IMR-90 (cell line): Measurements from ENCODE around the gene SLC25A33. TPM values are rescaled to one million over a fixed set of nuclear protein-coding genes. Genes with fewer than 3 reads are reported as not detected.

Experiments used
- ATAC-seq: fragments of 200-7000 bp; cut with Tn5 transposase; 2 replicates; pipeline ENCODE4 v1.9.1; 2020; ENCODE audit warnings: low read depth, mild to moderate bottlenecking, moderate library complexity
- BruUV-seq: library from RNA; stranded (reverse); fragments of 400-500 nt; replicated peaks from 2 replicates; lab custom pipeline; 2021; lab: Mats Ljungman, UMichigan
- CTCF ChIA-PET: fragments of 300-600 bp; formaldehyde crosslinking; extraction: SDS; loops from one replicate; lab custom pipeline; 2021; ENCODE audit warnings: antibody characterized with exemption; lab: Yijun Ruan, JAX
- POLR2A ChIA-PET: fragments of 300-600 bp; sonication (Branson Sonifier 250); formaldehyde crosslinking; loops from one replicate; lab custom pipeline; 2022; ENCODE audit warnings: antibody characterized with exemption; ENCODE audit not compliant: unreplicated experiment; lab: Charles Lee
- DNase-seq: peaks from one replicate; pipeline ENCODE4 v3.0.0; 2013
- H2AFZ ChIP-seq: replicated peaks from 2 replicates; pipeline ENCODE3; 2013; ENCODE audit warnings: low read length, mild to moderate bottlenecking; ENCODE audit not compliant: poor library complexity
- H2AK5ac ChIP-seq: 2 replicates; pipeline ENCODE4 v1.6.1; 2013; ENCODE audit warnings: low read depth, low read length, inconsistent platforms
- H2AK9ac ChIP-seq: replicated peaks from 2 replicates; pipeline ENCODE3; 2013; ENCODE audit warnings: mild to moderate bottlenecking, low read depth, low read length, moderate library complexity; ENCODE audit not compliant: poor library complexity
- H2BK120ac ChIP-seq: 2 replicates; pipeline ENCODE4 v1.6.1; 2013; ENCODE audit warnings: low read depth, low read length, inconsistent platforms
- H2BK15ac ChIP-seq: 3 replicates; pipeline ENCODE4 v1.6.1; 2013; ENCODE audit warnings: low read depth, low read length, inconsistent platforms
- H2BK20ac ChIP-seq: 2 replicates; pipeline ENCODE4 v1.6.1; 2013; ENCODE audit warnings: low read depth, mild to moderate bottlenecking, inconsistent platforms, low read length, moderate library complexity
- H2BK5ac ChIP-seq: 2 replicates; pipeline ENCODE4 v1.6.1; 2013; ENCODE audit warnings: mild to moderate bottlenecking, low read depth, low read length, inconsistent platforms; ENCODE audit not compliant: poor library complexity, severe bottlenecking
- H3K14ac ChIP-seq: replicated peaks from 2 replicates; pipeline ENCODE4 v1.6.1; 2013; ENCODE audit warnings: low read depth, low read length, inconsistent platforms
- H3K18ac ChIP-seq: 2 replicates; pipeline ENCODE4 v1.6.1; 2013; ENCODE audit warnings: low read depth, low read length, control low read depth
- H3K23ac ChIP-seq: 2 replicates; pipeline ENCODE4 v1.6.1; 2013; ENCODE audit warnings: low read depth, low read length, inconsistent platforms
- H3K27ac ChIP-seq: 2 replicates; pipeline ENCODE4 v1.5.1; 2013; ENCODE audit warnings: mild to moderate bottlenecking, control low read depth, low read length; ENCODE audit not compliant: insufficient read depth
- H3K27me3 ChIP-seq: 2 replicates; pipeline ENCODE4 v1.6.1; 2013; ENCODE audit warnings: low read length; ENCODE audit not compliant: control insufficient read depth, insufficient read depth
- H3K36me3 ChIP-seq: 2 replicates; pipeline ENCODE4 v1.6.1; 2013; ENCODE audit warnings: low read length, mixed read lengths; ENCODE audit not compliant: control insufficient read depth, insufficient read depth
- H3K4ac ChIP-seq: 2 replicates; pipeline ENCODE4 v1.6.1; 2013; ENCODE audit warnings: low read depth, low read length, inconsistent platforms
- H3K4me1 ChIP-seq: 2 replicates; pipeline ENCODE4 v1.6.1; 2013; ENCODE audit warnings: low read length, mixed read lengths; ENCODE audit not compliant: control insufficient read depth, insufficient read depth
- H3K4me2 ChIP-seq: 2 replicates; pipeline ENCODE4 v1.6.1; 2013; ENCODE audit warnings: low read depth, mild to moderate bottlenecking, control low read depth, low read length, moderate library complexity
- H3K4me3 ChIP-seq: 2 replicates; pipeline ENCODE4 v1.5.1; 2013; ENCODE audit warnings: low read depth, mild to moderate bottlenecking, control low read depth, low read length, moderate library complexity; ENCODE audit not compliant: insufficient read depth
- H3K56ac ChIP-seq: 2 replicates; pipeline ENCODE4 v1.6.1; 2013; ENCODE audit warnings: low read length, inconsistent platforms; ENCODE audit not compliant: insufficient read depth; ENCODE audit errors: extremely low read depth
- H3K79me1 ChIP-seq, 2 experiments: 2 replicates each; pipeline ENCODE4 v1.6.1; 2013; ENCODE audit warnings: low read length in 2 of 2, inconsistent platforms in 1 of 2, low read depth in 1 of 2
- H3K9ac ChIP-seq: 2 replicates; pipeline ENCODE4 v1.6.1; 2013; ENCODE audit warnings: low read depth, low read length, control low read depth
- H3K9me1 ChIP-seq: 2 replicates; pipeline ENCODE4 v1.6.1; 2013; ENCODE audit warnings: low read length, inconsistent platforms; ENCODE audit not compliant: insufficient read depth
- H3K9me3 ChIP-seq: 2 replicates; pipeline ENCODE4 v1.6.1; 2013; ENCODE audit warnings: low read length; ENCODE audit not compliant: control insufficient read depth, insufficient read depth
- H4K20me1 ChIP-seq: 2 replicates; pipeline ENCODE4 v1.6.1; 2013; ENCODE audit warnings: low read length, inconsistent platforms; ENCODE audit not compliant: insufficient read depth
- H4K5ac ChIP-seq: 2 replicates; pipeline ENCODE4 v1.6.1; 2013; ENCODE audit warnings: mild to moderate bottlenecking, low read depth, low read length, control low read depth
- H4K8ac ChIP-seq, 2 experiments: 2 replicates each; pipeline ENCODE4 v1.6.1; 2013; ENCODE audit warnings: low read depth in 2 of 2, low read length in 2 of 2, control low read depth in 1 of 2, inconsistent platforms in 1 of 2
- H4K91ac ChIP-seq: 2 replicates; pipeline ENCODE4 v1.6.1; 2013; ENCODE audit warnings: low read depth, low read length, inconsistent platforms; ENCODE audit not compliant: insufficient read depth
- ELK1 ChIP-seq: fragments of 150-350 bp; IDR thresholded peaks from 2 replicates; pipeline ENCODE4 v1.6.1; 2016; ENCODE audit warnings: low read depth, mild to moderate bottlenecking, low read length, moderate library complexity, borderline replicate concordance
- MAZ ChIP-seq: IDR thresholded peaks from 2 replicates; pipeline ENCODE4 v1.6.1; 2012; ENCODE audit warnings: low read depth, mild to moderate bottlenecking, low read length, improper control_type of control experiment, moderate library complexity, borderline replicate concordance
- RFX5 ChIP-seq: IDR thresholded peaks from 2 replicates; pipeline ENCODE4 v1.8.0; 2012; ENCODE audit warnings: low read depth, mild to moderate bottlenecking, low read length, moderate library complexity
- USF2 ChIP-seq: fragments of 150-350 bp; IDR thresholded peaks from 2 replicates; pipeline ENCODE4 v1.6.1; 2017; ENCODE audit warnings: mild to moderate bottlenecking, antibody characterized with exemption, low read length, low read depth
- WGBS, 2 experiments: methylation state at CpG; one replicate each; pipeline versions ENCODE4 v1.1.5 to v1.1.7; 2013; ENCODE audit warnings: missing lambda C conversion rate in 2 of 2; ENCODE audit not compliant: insufficient read length in 1 of 2; ENCODE audit errors: extremely low coverage in 2 of 2; 5-methylcytosine and 5-hydroxymethylcytosine counted together
- dilution Hi-C: fragments of 300-500 bp; cut with HindIII; formaldehyde crosslinking; loops from one replicate; pipeline ENCODE4 v1.14.3; 2018; ENCODE audit warnings: low sequenced_read_pairs; ENCODE audit not compliant: unreplicated experiment
- in situ Hi-C: fragments of 300-500 bp; cut with MboI; formaldehyde crosslinking; loops from 3 replicates; pipeline ENCODE4 v1.14.3; 2019; ENCODE audit warnings: low sequenced_read_pairs, inconsistent platforms, mixed read lengths
- intact Hi-C: fragments of 100-400 bp; cut with micrococcal nuclease; formaldehyde crosslinking; loops from 2 replicates; pipeline ENCODE4 v1.10.0; 2022
- polyA plus RNA-seq, 3 experiments: library from polyadenylated mRNA; depleted of rRNA; stranded (reverse); fragments of >200 nt; gene quantifications; 2 replicates each; pipeline ENCODE4 v1.2.3, GENCODE V29; 2012; ENCODE audit warnings: low replicate concordance in 1 of 3
- total RNA-seq: library from RNA; depleted of rRNA; stranded (reverse); fragments of >200 nt; gene quantifications from 2 replicates; pipeline ENCODE4 v1.2.3, GENCODE V29; 2012

SLC25A33 gene
- total and polyA plus RNA-seq, 2 of the 4 experiments (the other 2 are of a cell fraction), result 2.5 to 3.0 TPM

- in situ Hi-C loops, result no loop called here
- H3K9me3 ChIP-seq, result no peaks in the 10 kb centered on the region
These were observed 68.1 kb downstream of the SLC25A33 start for GRCh38 chr1:9607352-9607751.

More at GRCh38 chr1:9607352-9607751, 68.1 kb downstream of the SLC25A33 start:
- Histone ChIP-seq H3K9ac (no peak overlapping the region), H4K5ac (no peak overlapping the region), H4K20me1 (no peaks in the 10 kb centered on the region; the same call in 1 of the 2 replicates), H3K56ac (no peak overlapping the region), H2AK9ac (no peak overlapping the region), H2AFZ (no peak overlapping the region), H3K4me2 (no peak overlapping the region), H2BK20ac (no peak overlapping the region), H3K23ac (no peak overlapping the region), H3K27ac (no peak overlapping the region), H3K79me1 (no peaks in the 10 kb centered on the region), H3K27me3 (no peaks in the 10 kb centered on the region), H3K14ac (no peak overlapping the region), H3K4me3 (no peak overlapping the region), H2BK120ac (no peak overlapping the region), H2AK5ac (no peak overlapping the region), H3K4me1 (no peaks in the 10 kb centered on the region; the same call in 1 of the 2 replicates), H3K36me3 (peaks cover 23% of the 10 kb centered on the region), H2BK15ac (no peak overlapping the region), H3K9me1 (no peaks in the 10 kb centered on the region), H3K18ac (no peak overlapping the region), H4K8ac (no peak overlapping the region), H3K4ac (no peak overlapping the region), H4K91ac (no peak overlapping the region), H2BK5ac (no peak overlapping the region)
- POLR2A ChIA-PET, result no interaction called here
- TF ChIP-seq MAZ (no peak), ELK1 (no peak), RFX5 (no peak), USF2 (no peak)
- WGBS, 2 experiments, result 100% methylated on average over 2 of the region's 19 CpGs; no CpG with 5 or more reads in 1 of the 2 experiments
- ATAC-seq, result no peak
- CTCF ChIA-PET, result no interaction called here
- intact Hi-C loops, result no loop called here
- DNase-seq, result no peak
- no TSS peak for BruUV-seq
- dilution Hi-C loops, result no loop called here
